GM19467 (cell line): ENCODE results near the gene VSIG10L2.

ENCODE experiments used
- ATAC-seq: cut with Tn5 transposase; IDR thresholded peaks from one replicate; pipeline ENCODE4 v1.9.1; 2021; ENCODE audit warnings: mild to moderate bottlenecking, moderate library complexity; ENCODE audit not compliant: unreplicated experiment

VSIG10L2 gene

DNA sequence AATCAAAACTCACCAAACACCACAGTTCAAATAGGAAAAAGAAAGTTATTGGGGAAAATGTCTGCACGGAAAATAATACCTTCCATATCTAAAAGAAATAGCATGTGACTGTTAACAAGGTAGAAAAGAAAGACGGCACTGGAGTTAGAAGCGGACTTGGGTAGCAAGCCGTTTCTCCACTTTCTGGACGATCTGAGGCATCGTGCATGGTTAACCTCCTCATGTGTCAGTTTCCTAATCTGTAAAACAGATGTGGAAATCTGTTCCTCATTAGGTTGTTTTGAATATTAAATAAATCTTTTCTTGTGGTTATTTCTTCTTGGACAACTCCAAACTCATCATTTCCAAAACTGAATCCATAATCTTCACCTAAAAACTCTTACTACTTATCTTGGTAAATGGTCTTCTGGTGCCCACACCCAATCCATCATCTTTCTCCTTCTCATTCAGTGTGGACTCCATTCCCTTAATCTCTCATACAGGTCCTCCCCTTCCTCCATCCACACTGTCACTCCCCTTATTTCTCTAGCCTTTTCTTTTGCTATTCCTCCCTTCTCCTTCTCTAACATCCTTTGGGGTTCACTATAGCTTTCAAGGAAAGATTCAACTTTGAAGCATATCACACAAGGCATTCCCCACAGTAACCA lies 53.5 kb downstream of the VSIG10L2 start:
- ATAC-seq = no peak

DNA sequence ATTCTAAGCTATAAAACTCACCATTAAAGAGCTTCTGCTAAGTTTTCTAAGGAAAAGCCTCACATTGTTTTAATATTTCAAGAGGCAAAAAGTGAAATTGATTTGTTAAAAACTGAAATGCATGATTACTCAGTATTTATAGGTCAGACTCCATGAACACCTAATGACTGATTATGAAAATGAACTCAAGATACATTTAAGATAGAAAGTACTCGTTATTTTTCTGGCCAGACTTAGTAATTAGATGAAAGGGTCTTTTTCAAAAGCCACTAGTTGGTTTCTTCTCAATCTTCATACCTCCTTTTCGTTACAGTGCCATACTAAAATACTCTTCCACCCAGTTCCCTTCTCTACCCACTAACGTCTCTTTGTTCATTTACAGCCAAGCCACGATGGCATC lies 56.3 kb downstream of the VSIG10L2 start:
- ATAC-seq = no peak
